Hepatocyte (in vitro differentiated cells): ENCODE measurements around the gene PPP2R5B. TPM values are rescaled to one million over a fixed set of nuclear protein-coding genes. Genes with fewer than 3 reads are reported as not detected.
"Not testable (repeated sequence)": the region's sequence is repeated elsewhere in the genome, so short reads cannot be mapped to it uniquely, and the experiment has no call there.

Source experiments
- DNase-seq: peaks from one replicate; pipeline ENCODE4 v3.0.0-alpha.2; 2016; ENCODE audit warnings: low spot score
- H2AFZ ChIP-seq: fragments of 200-600 bp; sonication (generic); 2 replicates; pipeline ENCODE4 v1.6.0; 2016; ENCODE audit warnings: antibody characterized with exemption, mild to moderate bottlenecking
- H3K27ac ChIP-seq: fragments of 200-600 bp; sonication (generic); 2 replicates; pipeline ENCODE4 v1.5.1; 2016; ENCODE audit warnings: mild to moderate bottlenecking
- H3K27me3 ChIP-seq: fragments of 200-600 bp; sonication (generic); 2 replicates; pipeline ENCODE4 v1.6.1; 2016
- H3K36me3 ChIP-seq: fragments of 200-600 bp; sonication (generic); replicated peaks from 2 replicates; pipeline ENCODE4 v1.5.1; 2016; ENCODE audit warnings: low read depth; ENCODE audit not compliant: insufficient read depth
- H3K4me1 ChIP-seq: fragments of 200-600 bp; sonication (generic); 2 replicates; pipeline ENCODE4 v1.5.1; 2016; ENCODE audit warnings: mild to moderate bottlenecking, moderate library complexity; ENCODE audit not compliant: insufficient read depth
- H3K4me2 ChIP-seq: fragments of 200-600 bp; sonication (generic); 2 replicates; pipeline ENCODE4 v1.6.0; 2016
- H3K4me3 ChIP-seq: fragments of 200-600 bp; sonication (generic); 2 replicates; pipeline ENCODE4 v1.5.1; 2016; ENCODE audit warnings: mild to moderate bottlenecking
- H3K79me2 ChIP-seq: fragments of 200-600 bp; sonication (generic); 2 replicates; pipeline ENCODE4 v1.6.0; 2017; ENCODE audit warnings: mild to moderate bottlenecking
- H3K9me2 ChIP-seq: fragments of 200-600 bp; sonication (generic); replicated peaks from 2 replicates; pipeline ENCODE4 v1.6.0; 2017; ENCODE audit warnings: mild to moderate bottlenecking; ENCODE audit not compliant: insufficient read depth
- H3K9me3 ChIP-seq: fragments of 200-600 bp; sonication (generic); 2 replicates; pipeline ENCODE4 v1.5.1; 2016; ENCODE audit warnings: low read depth, mild to moderate bottlenecking
- H4K20me1 ChIP-seq: fragments of 200-600 bp; sonication (generic); 2 replicates; pipeline ENCODE4 v1.6.0; 2016; ENCODE audit warnings: mild to moderate bottlenecking; ENCODE audit not compliant: insufficient read depth, poor library complexity, severe bottlenecking
- EZH2 ChIP-seq: fragments of 200-600 bp; sonication (generic); IDR thresholded peaks from 2 replicates; pipeline ENCODE4 v1.6.1; 2016; ENCODE audit warnings: antibody characterized with exemption, mild to moderate bottlenecking, borderline replicate concordance
- EZH2phosphoT487 ChIP-seq: fragments of 200-600 bp; sonication (generic); IDR thresholded peaks from one replicate; pipeline ENCODE4 v1.6.1; 2018; ENCODE audit warnings: antibody characterized with exemption, mild to moderate bottlenecking, low read depth, moderate library complexity; ENCODE audit not compliant: unreplicated experiment, severe bottlenecking
- WGBS: methylation state at CpG from one replicate; pipeline ENCODE4 v1.1.6; 2016; ENCODE audit warnings: low lambda C conversion rate; ENCODE audit errors: missing lambda C conversion rate; 5-methylcytosine and 5-hydroxymethylcytosine counted together
- polyA plus RNA-seq: library from polyadenylated mRNA; unstranded; fragments of >200 nt; fragmentation: Nextera tagmentation; extraction: Ambion mirVana; gene quantifications from 2 replicates; pipeline ENCODE4 v1.2.1, GENCODE V29; 2016
- total RNA-seq: library from RNA; depleted of rRNA; stranded (reverse); fragments of >200 nt; gene quantifications from 2 replicates; pipeline ENCODE4 v1.2.3, GENCODE V29; 2014
- TF ChIP-seq, protein P1 (sequence below): fragments of 200-600 bp; sonication (generic); IDR thresholded peaks from 2 replicates; pipeline ENCODE4 v1.5.1; 2016; ENCODE audit warnings: antibody characterized with exemption, mild to moderate bottlenecking; ENCODE audit not compliant: poor library complexity

PPP2R5B gene
- total and polyA plus RNA-seq, 2 experiments from 2014 or later: 16.9 to 19.5 TPM

DNA sequence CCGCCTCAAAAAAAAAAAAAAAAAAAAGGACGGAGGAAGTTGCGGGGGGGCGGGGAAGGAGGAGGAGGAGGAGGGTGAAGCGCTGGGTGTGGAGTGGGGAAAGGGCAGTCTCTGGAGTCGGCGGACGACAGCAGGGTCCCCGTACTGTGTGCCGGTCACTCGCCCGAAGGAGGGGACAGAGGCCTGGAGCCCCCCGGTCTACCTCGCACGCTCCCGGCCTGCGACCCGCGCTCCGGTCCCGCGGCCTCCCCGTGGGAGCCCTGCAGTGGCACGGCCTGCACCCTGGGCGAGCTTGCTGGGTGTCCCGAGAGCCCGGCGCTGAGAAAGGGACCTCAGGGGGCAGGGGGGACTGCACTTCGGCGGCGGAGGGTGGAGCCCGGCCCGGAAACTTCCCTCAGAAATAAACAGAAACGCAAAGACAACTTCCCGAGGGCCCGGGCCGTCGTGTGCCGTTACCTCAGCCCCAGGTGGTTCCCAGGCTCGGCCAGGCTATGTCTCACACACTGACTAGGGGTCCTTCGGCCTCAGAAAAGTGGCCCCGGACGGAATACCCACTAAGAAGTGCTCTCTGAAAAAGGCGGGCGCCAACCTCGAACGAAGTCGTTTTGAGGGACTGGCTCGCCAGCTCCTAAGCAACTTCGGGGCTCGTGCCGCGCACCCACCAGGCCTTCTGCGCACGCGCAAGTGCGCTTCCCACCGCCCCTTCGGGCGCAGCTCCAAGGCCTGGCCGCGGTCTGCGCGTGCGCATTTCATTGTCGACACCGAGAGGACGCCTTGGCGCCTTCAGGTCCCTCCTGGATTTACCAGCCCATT is 47.1 kb downstream of the PPP2R5B start, which contains the start of gene MAJIN:
MAJIN (minus strand) TSS at position 688 of the 813 bp plus-strand sequence. CDS start 12,703 bp downstream, outside the sequence.
- 71% methylated on average over 58 of the region's 69 CpGs for WGBS
- peak; percentile 39 for DNase-seq
- Histone ChIP-seq H2AFZ (no peak within 1 kb of the TSS), H4K20me1 (no peaks in the 10 kb centered on the region), H3K4me3 (no peak within 1 kb of the TSS), H3K27me3 (no peaks in the 10 kb centered on the region), H3K79me2 (no peaks in the 10 kb centered on the region), H3K36me3 (no peaks in the 10 kb centered on the region), H3K27ac (no peak within 1 kb of the TSS), H3K9me3 (no peaks in the 10 kb centered on the region), H3K9me2 (no peaks in the 10 kb centered on the region), H3K4me2 (no peak within 1 kb of the TSS), H3K4me1 (no peaks in the 10 kb centered on the region)
- TF ChIP-seq EZH2phosphoT487 (no peak), EZH2 (no peak)
- TF ChIP-seq, protein P1, sequence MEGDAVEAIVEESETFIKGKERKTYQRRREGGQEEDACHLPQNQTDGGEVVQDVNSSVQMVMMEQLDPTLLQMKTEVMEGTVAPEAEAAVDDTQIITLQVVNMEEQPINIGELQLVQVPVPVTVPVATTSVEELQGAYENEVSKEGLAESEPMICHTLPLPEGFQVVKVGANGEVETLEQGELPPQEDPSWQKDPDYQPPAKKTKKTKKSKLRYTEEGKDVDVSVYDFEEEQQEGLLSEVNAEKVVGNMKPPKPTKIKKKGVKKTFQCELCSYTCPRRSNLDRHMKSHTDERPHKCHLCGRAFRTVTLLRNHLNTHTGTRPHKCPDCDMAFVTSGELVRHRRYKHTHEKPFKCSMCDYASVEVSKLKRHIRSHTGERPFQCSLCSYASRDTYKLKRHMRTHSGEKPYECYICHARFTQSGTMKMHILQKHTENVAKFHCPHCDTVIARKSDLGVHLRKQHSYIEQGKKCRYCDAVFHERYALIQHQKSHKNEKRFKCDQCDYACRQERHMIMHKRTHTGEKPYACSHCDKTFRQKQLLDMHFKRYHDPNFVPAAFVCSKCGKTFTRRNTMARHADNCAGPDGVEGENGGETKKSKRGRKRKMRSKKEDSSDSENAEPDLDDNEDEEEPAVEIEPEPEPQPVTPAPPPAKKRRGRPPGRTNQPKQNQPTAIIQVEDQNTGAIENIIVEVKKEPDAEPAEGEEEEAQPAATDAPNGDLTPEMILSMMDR: no peak

DNA sequence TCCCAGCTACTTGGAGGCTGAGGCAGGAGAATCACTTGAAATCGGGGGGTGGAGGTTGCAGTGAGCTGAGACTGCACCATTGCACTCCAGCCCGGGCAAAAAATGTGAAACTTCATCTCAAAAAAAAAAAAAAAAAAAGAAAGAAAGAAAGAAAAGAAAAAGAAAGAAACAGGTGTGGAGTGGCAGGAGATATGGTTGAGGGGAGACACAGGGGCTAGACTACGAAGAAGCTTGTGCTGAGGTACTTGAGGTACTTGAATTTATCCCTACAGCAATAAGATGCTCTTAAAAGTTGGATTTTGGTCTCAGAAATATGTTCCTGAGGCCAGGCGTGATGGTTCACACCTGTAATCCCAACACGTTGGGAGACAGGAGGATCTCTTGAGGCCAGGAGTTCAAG is 49.6 kb downstream of the PPP2R5B start:
- Histone ChIP-seq H3K9me2 (no peaks in the 10 kb centered on the region), H3K9me3 (no peaks in the 10 kb centered on the region), H3K27me3 (no peaks in the 10 kb centered on the region), H3K4me1 (no peaks in the 10 kb centered on the region), H3K4me3 (no peak overlapping the region), H3K36me3 (no peaks in the 10 kb centered on the region), H3K79me2 (no peaks in the 10 kb centered on the region), H4K20me1 (no peaks in the 10 kb centered on the region), H3K4me2 (no peak overlapping the region), H3K27ac (no peak overlapping the region), H2AFZ (no peak overlapping the region)
- DNase-seq: no peak
- TF ChIP-seq EZH2phosphoT487 (no peak), EZH2 (no peak)
- TF ChIP-seq, protein P1: no peak
- 81% methylated on average over 5 of the region's 5 CpGs for WGBS

DNA sequence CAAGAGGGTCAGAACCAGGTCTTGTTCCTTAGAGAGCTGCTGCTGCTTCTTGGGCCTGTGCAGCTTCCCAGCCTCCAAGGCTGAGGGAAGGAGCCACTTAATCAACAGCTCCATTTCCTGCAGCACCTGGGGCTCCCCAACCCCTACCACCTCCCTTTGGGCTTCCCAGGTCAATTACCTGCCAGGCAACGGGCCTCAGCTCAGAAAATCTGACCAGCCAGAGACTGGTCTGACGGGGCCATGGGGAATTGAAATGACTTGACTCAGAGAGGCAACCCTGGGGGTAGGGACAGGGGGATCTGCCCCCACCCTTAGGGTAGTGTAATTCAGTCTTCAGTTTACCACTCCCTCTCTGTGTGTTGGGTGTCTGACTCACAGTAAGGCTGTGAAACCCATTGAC is 52.2 kb downstream of the PPP2R5B start:
- no peaks in the 10 kb centered on the region for H3K9me3 ChIP-seq
- H3K4me1 ChIP-seq: no peaks in the 10 kb centered on the region
- no peak for DNase-seq
- no peak overlapping the region for H2AFZ ChIP-seq
- H3K9me2 ChIP-seq: no peaks in the 10 kb centered on the region
- H3K27me3 ChIP-seq: no peaks in the 10 kb centered on the region
- H3K36me3 ChIP-seq: no peaks in the 10 kb centered on the region
- no peak overlapping the region for H3K4me3 ChIP-seq
- H3K79me2 ChIP-seq: no peaks in the 10 kb centered on the region
- 81% methylated on average over 2 of the region's 2 CpGs for WGBS
- H3K27ac ChIP-seq: no peak overlapping the region
- H4K20me1 ChIP-seq: no peaks in the 10 kb centered on the region
- no peak for TF ChIP-seq EZH2
- no peak for TF ChIP-seq EZH2phosphoT487
- TF ChIP-seq, protein P1: no peak
- H3K4me2 ChIP-seq: no peak overlapping the region

DNA sequence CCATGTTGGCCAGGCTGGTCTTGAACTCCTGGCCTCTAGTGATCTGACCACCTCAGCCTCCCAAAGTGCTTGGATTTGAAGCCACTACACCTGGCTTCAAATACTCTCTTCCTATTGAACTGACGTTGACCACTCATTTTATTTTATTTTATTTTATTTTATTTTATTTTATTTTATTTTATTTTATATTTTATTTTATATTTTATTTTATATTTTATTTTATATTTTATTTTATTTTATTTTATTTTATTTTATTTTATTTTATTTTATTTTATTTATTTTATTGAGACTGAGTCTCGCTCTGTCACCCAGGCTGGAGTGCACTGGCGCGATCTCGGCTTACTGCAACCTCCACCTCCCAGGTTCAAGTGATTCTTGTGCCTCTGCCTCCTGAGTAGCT is 58.9 kb downstream of the PPP2R5B start:
- not testable (repeated sequence) for H2AFZ ChIP-seq, H3K4me1 ChIP-seq, H3K27ac ChIP-seq, H4K20me1 ChIP-seq, DNase-seq, H3K9me2 ChIP-seq, H3K4me3 ChIP-seq, H3K36me3 ChIP-seq, H3K9me3 ChIP-seq, H3K27me3 ChIP-seq, H3K79me2 ChIP-seq, H3K4me2 ChIP-seq
- WGBS: 73% methylated on average over 4 of the region's 5 CpGs
